Heart left ventricle (tissue), 16 donors: ENCODE measurements around the gene CCNC. TPM values are rescaled to one million over a fixed set of nuclear protein-coding genes. Genes with fewer than 3 reads are reported as not detected.

ENCODE experiments used
- ATAC-seq, 4 donors: fragments of 200-7000 bp; cut with Tn5 transposase; one replicate each; pipeline ENCODE4 v1.9.1; 2020 to 2022; ENCODE audit warnings: moderate library complexity in 4 of 4, mild to moderate bottlenecking in 3 of 4, moderate number of reproducible peaks in 1 of 4
- DNase-seq, 5 donors: peaks; one replicate each; pipeline ENCODE4 v3.0.0-alpha.2; 2020
- H3K27ac ChIP-seq, 12 donors: fragments of 200-600 bp; sonication (generic) in 4 of 12; one replicate each; pipeline versions ENCODE4 v1.5.0 to v1.8.0; 2016 to 2022; ENCODE audit warnings: mild to moderate bottlenecking in 2 of 12
- H3K27me3 ChIP-seq, 9 donors: fragments of 200-600 bp; sonication (generic) in 2 of 9; one replicate each; pipeline versions ENCODE4 v1.5.1 to v1.8.0; 2016 to 2022; ENCODE audit warnings: mild to moderate bottlenecking in 3 of 9
- H3K36me3 ChIP-seq, 9 donors: fragments of 200-600 bp; sonication (generic) in 2 of 9; one replicate each; pipeline versions ENCODE4 v1.5.0 to v1.8.0; 2018 to 2022; ENCODE audit warnings: mild to moderate bottlenecking in 2 of 9
- H3K4me1 ChIP-seq, 12 donors: fragments of 200-600 bp; sonication (generic) in 4 of 12; one replicate each; pipeline versions ENCODE4 v1.5.0 to v1.8.0; 2016 to 2022; ENCODE audit warnings: mild to moderate bottlenecking in 3 of 12
- H3K4me3 ChIP-seq, 12 donors: fragments of 200-600 bp; sonication (generic) in 4 of 12; one replicate each; pipeline versions ENCODE4 v1.5.0 to v1.8.0; 2017 to 2022; ENCODE audit warnings: mild to moderate bottlenecking in 9 of 12, moderate library complexity in 4 of 12
- H3K9me3 ChIP-seq, 12 donors: fragments of 200-600 bp; sonication (generic) in 4 of 12; one replicate each; pipeline versions ENCODE4 v1.5.0 to v1.8.0; 2016 to 2022; ENCODE audit warnings: mild to moderate bottlenecking in 1 of 12
- CTCF ChIP-seq, 12 donors: fragments of 200-600 bp; sonication (generic) in 4 of 12; IDR thresholded peaks; one replicate each; pipeline versions ENCODE4 v1.5.0 to v1.8.0; 2018 to 2022; ENCODE audit warnings: antibody characterized with exemption in 12 of 12, mild to moderate bottlenecking in 5 of 12
- POLR2A ChIP-seq, 2 donors: fragments of 450-650 bp; IDR thresholded peaks; one replicate each; pipeline ENCODE4 v1.6.1; 2017; ENCODE audit warnings: antibody characterized with exemption in 2 of 2, mild to moderate bottlenecking in 2 of 2, moderate library complexity in 2 of 2
- WGBS, 4 donors: extraction: QIAGEN DNeasy Blood & Tissue Kit in 2 of 4; methylation state at CpG; one replicate each; pipeline versions ENCODE4 v1.1.5 to v1.1.7; 2013 to 2018; 5-methylcytosine and 5-hydroxymethylcytosine counted together
- intact Hi-C, 10 donors: fragments of 100-400 bp; cut with DNase I; formaldehyde crosslinking; loops; one replicate each; pipeline versions ENCODE4 v1.11.1 to v1.14.2; 2022
- polyA plus RNA-seq, 2 donors: library from polyadenylated mRNA; stranded (reverse); fragments of 200-250 nt; gene quantifications; one replicate each; pipeline ENCODE4 v1.2.3, GENCODE V29; 2013
- total RNA-seq, 9 donors: library from RNA; depleted of rRNA in 2 of 9; stranded (reverse); fragments of >200 nt in 2 of 9; fragmentation: NEBNext Ultra II Directional in 3 of 9; extraction: Animal tissue kit (Norgen Biotek cat#: 25700) in 3 of 9; gene quantifications; one replicate each; pipeline versions ENCODE4 v1.1.0 to v1.2.4, GENCODE V29; 2016 to 2023
- donor health status: ischemic (EF 13 %, LVEDD 7.1; RV severe dilation, severe dysfunction).
- donor health status: healthy with polysubstance abuse.
- donor health status: DM: no; HTN: yes; CAD: no.
- donor health status: DM: no; HTN: no; CAD: no.
- donor health status: ischemic (EF 25% LVEDD 6.9; RV normal size, moderate dysfunction).
- donor health status: ischemic (EF 25% LVEDD 5.7; RV mildly dilated, moderate dysfunction).
- donor health status: healthy.
- donor health status: DM: yes; HTN: yes; CAD: no.
- donor health status: ischemic (EF 35%, LVEDD 5.7; RV mildly dilated, moderate dysfunction).
- donor health status: nonischemic (EF 11% LVEDD 7.7; RV severe dilation, severe dysfunction).
- donor health status: DM: yes; HTN: yes; CAD: no.
- donor health status: PGD.
- donor health status: ischemic (EF 29% LVEDD 5.4; RV normal size, mild dysfunction).
- donor health status: nonischemic (EF 23%, LVEDD 6.1; RV moderate dilation, normal function).

CCNC gene
- total and polyA plus RNA-seq, 11 donors: 12.3 to 24.2 (median 17.9) TPM

- intact Hi-C loops: no loop called here
- WGBS, 4 donors: 79 to 87% (median 80%) methylated on average over 2 of the region's 2 CpGs
- Histone ChIP-seq H3K36me3 (peaks cover 0 to 71% (median 49%) of the 10 kb centered on the region in 9 donors), H3K4me1 (peaks cover 0 to 15% (median 8%) of the 10 kb centered on the region in 12 donors), H3K9me3 (peaks cover 0 to 11% (median 0%) of the 10 kb centered on the region in 12 donors), H3K27ac (no peak overlapping the region), H3K4me3 (no peak overlapping the region), H3K27me3 (no peaks in the 10 kb centered on the region)
- no peak for DNase-seq
- TF ChIP-seq POLR2A (IDR thresholded peaks at IDR 0.05): no peak
- TF ChIP-seq CTCF (IDR thresholded peaks at IDR 0.05): no peak
- no peak for ATAC-seq
These were observed 9.4 kb downstream of the CCNC start for GRCh38 chr6:99559057-99559456.

GRCh38 chr6:99553888-99554287, 14.6 kb downstream of the CCNC start:
- WGBS, 4 donors: 96 to 100% (median 98%) methylated on average over 2 of the region's 2 CpGs
- intact Hi-C loops: no loop called here
- ATAC-seq: no peak
- Histone ChIP-seq H3K36me3 (peaks cover 0 to 96% (median 70%) of the 10 kb centered on the region in 9 donors), H3K27me3 (no peaks in the 10 kb centered on the region), H3K4me3 (no peak overlapping the region), H3K27ac (no peak overlapping the region), H3K4me1 (peaks cover 0 to 4% (median 0%) of the 10 kb centered on the region in 12 donors), H3K9me3 (peaks cover 0 to 11% (median 0%) of the 10 kb centered on the region in 12 donors)
- TF ChIP-seq CTCF (IDR thresholded peaks at IDR 0.05) (no peak), POLR2A (IDR thresholded peaks at IDR 0.05) (no peak)
- DNase-seq: no peak

GRCh38 chr6:99550046-99550748, 18.3 kb downstream of the CCNC start:
- 75 to 85% (median 85%) methylated on average over 3 of the region's 3 CpGs for WGBS, 4 donors
- Histone ChIP-seq H3K36me3 (peaks cover 0 to 95% (median 64%) of the 10 kb centered on the region in 9 donors), H3K4me3 (no peak overlapping the region), H3K4me1 (peaks cover 0 to 4% (median 0%) of the 10 kb centered on the region in 12 donors), H3K9me3 (peaks cover 0 to 8% (median 0%) of the 10 kb centered on the region in 12 donors), H3K27me3 (no peaks in the 10 kb centered on the region), H3K27ac (no peak overlapping the region)
- DNase-seq (no peak), ATAC-seq (no peak)
- intact Hi-C loops: no loop called here
- no peak for TF ChIP-seq CTCF (IDR thresholded peaks at IDR 0.05)
- TF ChIP-seq POLR2A (IDR thresholded peaks at IDR 0.05): no peak

- no peak for ATAC-seq
- TF ChIP-seq POLR2A (IDR thresholded peaks at IDR 0.05) (no peak), CTCF (IDR thresholded peaks at IDR 0.05) (no peak)
- H3K4me1 ChIP-seq: peaks cover 0 to 4% (median 0%) of the 10 kb centered on the region in 12 donors
- no peak overlapping the region for H3K27ac ChIP-seq
- no peaks in the 10 kb centered on the region for H3K27me3 ChIP-seq
- no peak overlapping the region for H3K4me3 ChIP-seq
- intact Hi-C loops: no loop called here
- peaks cover 0 to 95% (median 65%) of the 10 kb centered on the region in 9 donors for H3K36me3 ChIP-seq
- no peak for DNase-seq
- 90 to 96% (median 95%) methylated on average over 4 of the region's 4 CpGs for WGBS, 4 donors
- no peaks in the 10 kb centered on the region for H3K9me3 ChIP-seq
These were observed 19.8 kb downstream of the CCNC start for GRCh38 chr6:99548706-99549105.
